Progenitor cell of endocrine pancreas (in vitro differentiated cells): ENCODE data around the gene CDH23. TPM values are rescaled to one million over a fixed set of nuclear protein-coding genes. Genes with fewer than 3 reads are reported as not detected.
A peak's percentile ranks its signal among the peaks of the same experiment; 100 is the strongest.

Source experiments
- DNase-seq: peaks from one replicate; pipeline ENCODE4 v3.0.0; 2021; ENCODE audit warnings: low spot score; ENCODE audit not compliant: unreplicated experiment
- H3K27ac Mint-ChIP-seq: 2 replicates; pipeline ENCODE4 v1.8.0; 2021; ENCODE audit warnings: mild to moderate bottlenecking, moderate library complexity, mixed read lengths
- H3K27me3 Mint-ChIP-seq: 2 replicates; pipeline ENCODE4 v1.8.0; 2021; ENCODE audit warnings: mixed read lengths
- H3K36me3 Mint-ChIP-seq: 2 replicates; pipeline ENCODE4 v1.8.0; 2022; ENCODE audit warnings: mixed read lengths; ENCODE audit not compliant: insufficient read depth
- H3K4me1 Mint-ChIP-seq: 2 replicates; pipeline ENCODE4 v1.8.0; 2021; ENCODE audit warnings: low read depth, mixed read lengths
- H3K4me3 Mint-ChIP-seq: 2 replicates; pipeline ENCODE4 v1.8.0; 2021; ENCODE audit warnings: low read depth, mild to moderate bottlenecking, moderate library complexity, mixed read lengths
- H3K9me3 Mint-ChIP-seq: 2 replicates; pipeline ENCODE4 v1.8.0; 2021; ENCODE audit warnings: low read depth, mixed read lengths
- CTCF ChIP-seq: fragments of 200-600 bp; sonication (generic); IDR thresholded peaks from one replicate; pipeline ENCODE4 v1.5.0; 2021; ENCODE audit warnings: antibody characterized with exemption, mild to moderate bottlenecking; ENCODE audit not compliant: unreplicated experiment
- total RNA-seq: library from RNA; stranded (reverse); gene quantifications from 2 replicates; pipeline ENCODE4 v1.2.1, GENCODE V29; 2021

CDH23 gene
- total RNA-seq, 1 donor from 2014 or later: 0.43 TPM

GRCh38 chr10:71382028-71382427, 14.7 kb upstream of the CDH23 start:
- no peak for TF ChIP-seq CTCF
- peaks cover 3% of the 10 kb centered on the region for H3K4me1 Mint-ChIP-seq
- H3K36me3 Mint-ChIP-seq: no peaks in the 10 kb centered on the region
- no peak overlapping the region for H3K4me3 Mint-ChIP-seq
- no peak for DNase-seq
- H3K9me3 Mint-ChIP-seq: no peaks in the 10 kb centered on the region
- H3K27me3 Mint-ChIP-seq: peaks cover 14% of the 10 kb centered on the region
- H3K27ac Mint-ChIP-seq: no peak overlapping the region

- H3K27ac Mint-ChIP-seq: no peak overlapping the region
- H3K36me3 Mint-ChIP-seq: no peaks in the 10 kb centered on the region
- TF ChIP-seq CTCF: no peak
- no peak for DNase-seq
- no peaks in the 10 kb centered on the region for H3K4me1 Mint-ChIP-seq
- H3K27me3 Mint-ChIP-seq: peaks cover 14% of the 10 kb centered on the region
- H3K4me3 Mint-ChIP-seq: no peak overlapping the region
- H3K9me3 Mint-ChIP-seq: no peaks in the 10 kb centered on the region
These were observed 14.0 kb upstream of the CDH23 start for GRCh38 chr10:71382757-71383156.

GRCh38 chr10:71383972-71384687, 12.6 kb upstream of the CDH23 start:
- Mint-ChIP-seq H3K36me3 (no peaks in the 10 kb centered on the region), H3K4me1 (no peaks in the 10 kb centered on the region), H3K27me3 (peaks cover 22% of the 10 kb centered on the region), H3K27ac (no peak overlapping the region), H3K4me3 (no peak overlapping the region), H3K9me3 (no peaks in the 10 kb centered on the region)
- DNase-seq: peak; percentile 81
- peak; percentile 98 for TF ChIP-seq CTCF

- Mint-ChIP-seq H3K4me1 (no peaks in the 10 kb centered on the region), H3K4me3 (no peak overlapping the region), H3K27ac (no peak overlapping the region), H3K36me3 (no peaks in the 10 kb centered on the region), H3K27me3 (peaks cover 52% of the 10 kb centered on the region), H3K9me3 (no peaks in the 10 kb centered on the region)
- no peak for DNase-seq
- no peak for TF ChIP-seq CTCF
These were observed 8.5 kb upstream of the CDH23 start for GRCh38 chr10:71388171-71388570.

- no peak overlapping the region for H3K4me3 Mint-ChIP-seq
- peaks cover 58% of the 10 kb centered on the region for H3K27me3 Mint-ChIP-seq
- no peak for DNase-seq
- TF ChIP-seq CTCF: no peak
- no peak overlapping the region for H3K27ac Mint-ChIP-seq
- no peaks in the 10 kb centered on the region for H3K36me3 Mint-ChIP-seq
- no peaks in the 10 kb centered on the region for H3K9me3 Mint-ChIP-seq
- no peaks in the 10 kb centered on the region for H3K4me1 Mint-ChIP-seq
These were observed 8.0 kb upstream of the CDH23 start for GRCh38 chr10:71388583-71389310.
